DMS79 (cell line): ENCODE data around the gene SLC35A2.
"Not testable (repeated sequence)": the region's sequence is repeated elsewhere in the genome, so short reads cannot be mapped to it uniquely, and the experiment has no call there.

ENCODE experiments used
- DNase-seq: peaks from one replicate; lab custom pipeline; 2025; lab: John Stamatoyannopoulos, UW

Gene SLC35A2

GRCh38 chrX:48901069-48901468, 10.4 kb downstream of the SLC35A2 start:
- no peak for DNase-seq

DNA sequence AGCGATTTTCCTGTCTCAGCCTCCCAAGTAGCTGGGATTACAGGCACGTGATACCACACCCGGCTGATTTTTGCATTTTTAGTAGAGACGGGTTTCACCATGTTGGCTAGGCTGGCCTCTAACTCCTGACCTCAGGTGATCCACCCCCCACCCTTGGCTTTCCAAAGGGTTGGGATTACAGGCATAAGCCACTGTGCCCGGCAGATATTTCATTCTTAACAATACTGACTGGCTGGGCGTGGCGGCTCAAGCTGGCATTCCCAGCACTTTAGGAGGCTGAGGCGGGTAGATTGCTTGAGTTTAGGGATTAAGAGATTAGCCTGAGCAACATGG, 12.4 kb downstream of the SLC35A2 start:
- no peak for DNase-seq

GRCh38 chrX:48897625-48898306, 13.7 kb downstream of the SLC35A2 start, which contains the start of the genes PQBP1 and TIMM17B:
Gene PQBP1, plus strand, starts transcription at chrX:48897930. Its CDS starts 580 bp downstream, at chrX:48898510.
Gene TIMM17B, minus strand, starts transcription at chrX:48897768. Its CDS starts 19 bp downstream, at chrX:48897749.
- peak; percentile 79 for DNase-seq

- DNase-seq, result peak; percentile 33
Measured at GRCh38 chrX:48897157-48897624, 14.3 kb downstream of the SLC35A2 start.

DNA sequence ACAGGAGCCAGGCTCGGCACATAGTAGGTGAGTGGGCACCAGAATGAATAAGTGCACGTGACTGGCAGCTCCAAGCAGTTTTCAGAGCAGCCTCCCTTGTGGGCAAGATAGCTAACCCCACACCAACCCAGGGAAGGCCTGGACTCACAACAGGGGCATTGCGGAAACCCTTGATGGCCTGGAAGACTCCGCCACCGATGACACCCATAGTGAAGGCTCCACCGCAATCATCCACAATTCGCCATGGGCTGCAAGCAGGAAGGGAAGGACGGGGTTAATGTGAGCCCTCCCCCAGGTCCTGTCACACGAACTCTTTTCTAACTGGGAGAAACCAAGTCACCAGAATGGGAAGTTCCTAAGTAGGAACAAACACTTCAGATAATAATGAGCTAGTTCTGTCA, 14.8 kb downstream of the SLC35A2 start:
- no peak for DNase-seq

GRCh38 chrX:48894891-48895290, 16.6 kb downstream of the SLC35A2 start:
- no peak for DNase-seq

DNA sequence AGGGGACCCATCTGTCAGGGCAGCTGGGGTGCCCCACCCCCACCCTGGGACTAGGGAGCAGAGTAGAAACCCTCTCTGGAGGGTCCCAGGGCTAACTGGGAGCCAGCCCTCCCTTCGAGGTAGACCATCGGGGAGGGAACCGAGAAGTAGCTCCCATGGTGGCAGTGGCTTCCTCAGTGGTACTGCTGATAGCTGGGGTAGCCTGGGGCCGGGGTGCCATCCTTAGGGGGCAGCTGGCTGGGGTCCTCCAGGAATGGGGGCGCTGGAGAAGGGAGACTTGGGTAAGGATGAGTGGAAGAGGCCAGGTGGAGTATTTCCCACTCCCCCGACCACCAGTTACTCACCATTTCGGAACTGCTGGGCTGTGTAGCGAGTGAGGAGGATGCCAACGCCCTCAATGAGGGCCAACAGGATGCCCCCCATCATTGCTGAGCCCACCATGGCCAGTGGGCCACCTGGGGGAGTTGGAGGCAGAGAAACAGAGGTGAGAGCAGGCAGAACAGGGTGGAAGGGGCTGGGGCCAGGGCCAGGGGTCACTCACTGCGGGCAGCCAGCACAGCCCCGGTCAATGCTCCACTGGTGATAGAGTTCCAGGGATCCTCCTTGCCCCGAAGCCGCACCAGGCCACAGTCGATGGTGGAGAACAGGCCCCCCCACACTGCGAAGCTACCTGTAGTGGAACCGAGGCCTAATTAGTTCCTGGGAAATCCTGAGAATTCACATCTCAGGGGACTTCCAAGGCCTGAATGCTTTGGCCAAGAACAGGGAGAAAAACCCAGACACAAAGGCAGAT, 17.7 kb downstream of the SLC35A2 start:
- no peak for DNase-seq

GRCh38 chrX:48892896-48893295, 18.6 kb downstream of the SLC35A2 start:
- no peak for DNase-seq

- DNase-seq, result peak; percentile 59
Measured at GRCh38 chrX:48891402-48892288, 19.8 kb downstream of the SLC35A2 start.

GRCh38 chrX:48890934-48891401, 20.5 kb downstream of the SLC35A2 start:
- DNase-seq, result no peak

DNA sequence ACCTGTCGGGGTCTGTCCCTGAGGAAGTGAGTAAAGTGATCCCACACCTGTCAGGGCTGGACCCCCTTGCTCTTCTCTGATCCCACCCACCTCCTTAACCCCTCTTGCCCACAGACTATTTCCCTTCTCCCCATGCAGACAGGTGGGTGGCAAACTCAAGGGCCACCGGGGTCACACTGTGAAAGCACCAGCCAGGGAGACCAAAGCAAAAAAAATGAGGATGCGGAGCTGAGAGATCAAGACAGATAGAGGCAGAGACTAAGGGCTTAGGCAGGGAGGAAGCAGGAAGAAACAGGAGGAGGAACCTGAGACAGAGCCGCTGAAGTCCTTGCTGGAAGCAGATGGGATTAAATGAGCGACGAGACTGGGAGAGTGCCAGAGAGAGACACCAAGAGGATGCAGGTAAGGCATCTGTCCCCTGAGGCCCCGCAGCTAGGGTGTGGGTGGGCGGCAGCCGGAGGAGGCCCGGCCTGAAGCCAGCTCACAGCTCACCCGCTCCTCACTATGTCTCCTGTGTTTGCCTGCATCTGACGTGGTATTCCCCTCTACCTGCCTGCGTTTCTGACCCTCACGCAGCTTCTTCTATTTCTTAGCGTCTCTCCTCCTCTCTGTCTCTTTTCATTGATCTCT, 21.0 kb downstream of the SLC35A2 start:
- no peak for DNase-seq

DNA sequence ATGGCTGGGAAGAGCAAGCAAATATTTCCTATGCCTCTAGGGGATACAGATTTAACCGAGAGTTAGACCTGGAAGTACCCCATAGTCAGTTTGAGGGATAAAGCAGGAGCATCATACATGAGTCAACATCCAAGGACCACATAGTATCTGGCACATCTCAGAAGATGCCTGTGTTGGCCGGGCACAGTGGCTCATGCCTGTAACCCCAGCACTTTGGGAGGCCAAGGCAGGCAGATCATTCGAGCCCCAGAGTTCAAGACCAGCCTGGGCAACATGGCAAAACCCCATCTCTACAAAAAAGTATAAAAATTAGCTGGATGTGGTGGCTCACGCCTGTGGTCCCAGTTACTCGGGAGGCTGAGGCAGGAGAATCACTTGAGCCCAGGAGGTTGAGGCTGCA, 24.9 kb downstream of the SLC35A2 start:
- not testable (repeated sequence) for DNase-seq

- DNase-seq, result no peak
Measured at GRCh38 chrX:48883729-48884128, 27.7 kb downstream of the SLC35A2 start.

DNA sequence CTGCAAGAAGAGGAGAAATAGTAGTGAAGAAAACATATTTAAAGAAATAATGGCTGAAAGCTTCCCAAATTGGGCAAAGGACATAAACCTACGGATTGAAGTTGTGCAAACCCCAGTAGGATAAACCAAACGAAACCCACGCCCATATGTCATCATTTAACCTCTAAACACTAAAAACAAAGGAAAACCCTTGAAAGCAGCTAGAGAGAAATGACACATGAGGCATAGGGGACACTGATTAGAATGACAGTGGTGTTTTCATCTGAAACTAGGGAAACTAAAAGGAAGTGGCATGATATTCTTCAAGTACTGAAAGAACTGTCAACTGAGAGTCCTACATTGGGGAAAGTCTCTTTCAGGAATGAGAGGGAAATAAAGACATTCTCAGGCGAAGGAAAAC, 34.5 kb downstream of the SLC35A2 start:
- not testable (repeated sequence) for DNase-seq

- not testable (repeated sequence) for DNase-seq
Measured at GRCh38 chrX:48872017-48872416, 39.4 kb downstream of the SLC35A2 start.

GRCh38 chrX:48864210-48864609, 47.2 kb downstream of the SLC35A2 start:
- DNase-seq, result no peak

- no peak for DNase-seq
Measured at GRCh38 chrX:48854898-48855297, 56.5 kb downstream of the SLC35A2 start.

- not testable (repeated sequence) for DNase-seq
Measured at GRCh38 chrX:48854121-48854804, 57.2 kb downstream of the SLC35A2 start.

DNA sequence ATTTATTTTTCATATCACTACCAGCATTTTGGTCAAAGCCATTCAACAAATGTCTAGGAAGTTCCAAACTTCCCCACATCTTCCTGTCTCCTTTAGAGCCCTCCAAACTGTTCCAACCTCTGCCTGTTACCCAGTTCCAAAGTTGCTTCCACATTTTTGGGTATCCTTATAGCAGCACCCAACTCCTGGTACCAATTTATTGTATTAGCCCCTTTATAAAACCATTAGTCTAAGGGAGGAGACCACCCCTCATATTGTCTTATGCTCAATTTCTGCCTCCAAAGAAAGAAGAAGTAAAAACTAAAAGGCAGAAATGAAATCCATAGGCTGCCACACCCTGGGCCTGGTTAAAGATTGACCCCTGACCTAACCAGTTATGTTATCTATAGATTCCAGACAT, 58.0 kb downstream of the SLC35A2 start:
- not testable (repeated sequence) for DNase-seq
